Lung (tissue), 12 donors: ENCODE measurements around the gene FFAR3. TPM values are rescaled to one million over a fixed set of nuclear protein-coding genes. Genes with fewer than 3 reads are reported as not detected.

Experiments used
- ATAC-seq: fragments of 200-7000 bp; cut with Tn5 transposase; one replicate; pipeline ENCODE4 v1.9.1; 2020; ENCODE audit warnings: moderate number of reproducible peaks; ENCODE audit not compliant: insufficient read depth, low FRiP score
- DNase-seq, 3 donors: peaks; one replicate each; pipeline ENCODE4 v3.0.0-alpha.2; 2013 to 2017
- H3K27ac ChIP-seq, 2 donors: one replicate each; pipeline ENCODE4 v1.5.1; 2013; ENCODE audit warnings: mild to moderate bottlenecking in 2 of 2, moderate library complexity in 2 of 2, control low read depth in 1 of 2, inconsistent platforms in 1 of 2, low read depth in 1 of 2, low read length in 1 of 2
- H3K27me3 ChIP-seq, 3 donors: one replicate each; pipeline ENCODE4 v1.5.1; 2013; ENCODE audit warnings: low read length in 2 of 3; ENCODE audit not compliant: control insufficient read depth in 3 of 3, insufficient read depth in 3 of 3
- H3K36me3 ChIP-seq, 4 donors: one replicate each; pipeline ENCODE4 v1.5.1; 2013; ENCODE audit warnings: low read length in 4 of 4, mild to moderate bottlenecking in 1 of 4, moderate library complexity in 1 of 4; ENCODE audit not compliant: control insufficient read depth in 4 of 4, insufficient read depth in 4 of 4
- H3K4me1 ChIP-seq, 5 donors: one replicate each; pipeline ENCODE4 v1.5.1; 2013; ENCODE audit warnings: low read length in 5 of 5, mild to moderate bottlenecking in 2 of 5, moderate library complexity in 1 of 5; ENCODE audit not compliant: control insufficient read depth in 5 of 5, insufficient read depth in 5 of 5
- H3K4me3 ChIP-seq: one replicate; pipeline ENCODE4 v1.5.1; 2013; ENCODE audit warnings: mild to moderate bottlenecking, control low read depth, moderate library complexity
- H3K9ac ChIP-seq, 2 donors: one replicate each; pipeline ENCODE4 v1.5.1; 2013; ENCODE audit warnings: low read length in 2 of 2, control low read depth in 1 of 2; ENCODE audit not compliant: insufficient read depth in 1 of 2
- H3K9me3 ChIP-seq, 4 donors: one replicate each; pipeline ENCODE4 v1.5.1; 2013; ENCODE audit warnings: low read length in 3 of 4, mild to moderate bottlenecking in 1 of 4, moderate library complexity in 1 of 4; ENCODE audit not compliant: control insufficient read depth in 4 of 4, insufficient read depth in 3 of 4
- CTCF ChIP-seq: IDR thresholded peaks from 2 replicates; pipeline ENCODE4 v1.5.1; 2012; ENCODE audit warnings: mild to moderate bottlenecking; ENCODE audit errors: control extremely low read depth, extremely low read depth
- WGBS, 2 donors: extraction: QIAGEN DNeasy Blood & Tissue Kit; methylation state at CpG; one replicate each; pipeline ENCODE4 v1.1.7; 2013; 5-methylcytosine and 5-hydroxymethylcytosine counted together
- polyA plus RNA-seq, 2 donors: library from polyadenylated mRNA; stranded (reverse); fragments of 200-250 nt; gene quantifications; one replicate each; pipeline ENCODE4 v1.2.1, GENCODE V29; 2013
- total RNA-seq, 2 donors: library from RNA; depleted of rRNA in 1 of 2; stranded (reverse); fragments of >200 nt in 1 of 2; gene quantifications; one replicate each; pipeline ENCODE4 v1.2.1, GENCODE V29; 2014 to 2021
- donor health status: control.
- donor health status: control.
- donor health status: Bipolar disorder and iron deficiency.
- donor health status: healthy.
- donor health status: DM: yes; HTN: yes; CAD: no.

FFAR3 gene
- total and polyA plus RNA-seq, 4 donors: 0.06 to 20.9 (median 0.40) TPM

- H3K9me3 ChIP-seq: no peaks in the 10 kb centered on the region
- no peak for TF ChIP-seq CTCF
- H3K36me3 ChIP-seq: peaks cover 0 to 3% (median 0%) of the 10 kb centered on the region in 4 donors
- no peaks in the 10 kb centered on the region for H3K27me3 ChIP-seq
- no peak overlapping the region for H3K4me3 ChIP-seq
- H3K9ac ChIP-seq: no peak overlapping the region
- DNase-seq (no peak), ATAC-seq (no peak)
- WGBS, 2 donors: 74% methylated on average over 4 of the region's 4 CpGs
- no peak overlapping the region for H3K27ac ChIP-seq
- no peaks in the 10 kb centered on the region for H3K4me1 ChIP-seq
Observed at GRCh38 chr19:35327642-35328041, 30.6 kb upstream of the FFAR3 start.

- H3K27me3 ChIP-seq: no peaks in the 10 kb centered on the region
- no peak for TF ChIP-seq CTCF
- ATAC-seq: no peak
Observed at GRCh38 chr19:35328851-35329285, 29.4 kb upstream of the FFAR3 start, which contains the start of gene CD22. Gene CD22 (plus strand): TSS chr19:35329187. CDS start chr19:35332041, 2,854 bp downstream.

DNA sequence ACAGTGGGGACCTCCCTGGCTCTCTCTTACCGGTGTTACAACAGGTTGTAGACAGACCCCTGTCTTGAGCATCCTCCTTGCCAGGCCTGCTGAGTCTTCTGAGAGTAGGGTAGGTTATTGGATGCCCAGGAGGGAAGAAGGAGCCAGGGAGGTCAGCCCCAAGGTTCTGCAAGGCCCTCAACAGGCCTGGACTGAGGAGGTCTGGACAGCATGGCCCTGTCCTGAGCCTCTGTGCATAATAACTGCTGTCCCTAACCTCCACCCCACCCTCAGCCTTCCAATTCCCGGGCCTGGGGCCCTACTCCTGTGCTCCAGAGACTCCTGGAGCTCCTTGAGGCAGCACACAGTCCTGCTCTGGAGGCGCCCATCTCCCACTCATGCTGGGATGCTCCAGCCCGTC, 28.9 kb upstream of the FFAR3 start:
- DNase-seq: no peak
- 79 to 81% methylated on average over 4 of the region's 4 CpGs for WGBS, 2 donors
- H3K27me3 ChIP-seq: no peaks in the 10 kb centered on the region
- no peaks in the 10 kb centered on the region for H3K9me3 ChIP-seq
- no peak overlapping the region for H3K9ac ChIP-seq
- H3K4me3 ChIP-seq: no peak overlapping the region
- TF ChIP-seq CTCF: no peak
- H3K27ac ChIP-seq: no peak overlapping the region
- H3K4me1 ChIP-seq: no peaks in the 10 kb centered on the region
- ATAC-seq: no peak
- peaks cover 0 to 3% (median 0%) of the 10 kb centered on the region in 4 donors for H3K36me3 ChIP-seq

More at GRCh38 chr19:35328851-35329285, 29.4 kb upstream of the FFAR3 start, which contains the start of gene CD22:
- no peak for DNase-seq
- H3K9ac ChIP-seq: no peak within 1 kb of the TSS
- no peaks in the 10 kb centered on the region for H3K9me3 ChIP-seq
- H3K4me1 ChIP-seq: no peaks in the 10 kb centered on the region
- H3K36me3 ChIP-seq: peaks cover 0 to 3% (median 0%) of the 10 kb centered on the region in 4 donors
- H3K27ac ChIP-seq: no peak within 1 kb of the TSS
- H3K4me3 ChIP-seq: no peak within 1 kb of the TSS
- 37 to 67% methylated on average over 12 of the region's 12 CpGs for WGBS, 2 donors

- Histone ChIP-seq H3K9ac (no peak overlapping the region), H3K4me3 (no peak overlapping the region), H3K27ac (no peak overlapping the region), H3K36me3 (peaks cover 0 to 3% (median 0%) of the 10 kb centered on the region in 4 donors), H3K9me3 (no peaks in the 10 kb centered on the region), H3K4me1 (no peaks in the 10 kb centered on the region), H3K27me3 (no peaks in the 10 kb centered on the region)
- DNase-seq (no peak), ATAC-seq (no peak)
- no peak for TF ChIP-seq CTCF
- 72 to 82% methylated on average over 7 of the region's 7 CpGs for WGBS, 2 donors
Observed at GRCh38 chr19:35330475-35330874, 27.8 kb upstream of the FFAR3 start.
